H4 (cell line): ENCODE measurements around the gene SLC25A10. TPM values are rescaled to one million over a fixed set of nuclear protein-coding genes. Genes with fewer than 3 reads are reported as not detected.

Experiments
- DNase-seq: peaks from one replicate; pipeline ENCODE4 v3.0.0-alpha.2; 2015; ENCODE audit warnings: low spot score
- total RNA-seq: library from RNA; depleted of rRNA; stranded (reverse); fragments of >200 nt; shearing (Covaris generic); gene quantifications from 2 replicates; pipeline ENCODE4 v1.2.3, GENCODE V29; 2014

The SLC25A10 gene
- total RNA-seq, 1 experiment from 2014 or later = 51.6 TPM

GRCh38 chr17:81705518-81706231, 6.4 kb upstream of the SLC25A10 start:
- no peak for DNase-seq

GRCh38 chr17:81706232-81706611, 5.9 kb upstream of the SLC25A10 start:
- no peak for DNase-seq

DNA sequence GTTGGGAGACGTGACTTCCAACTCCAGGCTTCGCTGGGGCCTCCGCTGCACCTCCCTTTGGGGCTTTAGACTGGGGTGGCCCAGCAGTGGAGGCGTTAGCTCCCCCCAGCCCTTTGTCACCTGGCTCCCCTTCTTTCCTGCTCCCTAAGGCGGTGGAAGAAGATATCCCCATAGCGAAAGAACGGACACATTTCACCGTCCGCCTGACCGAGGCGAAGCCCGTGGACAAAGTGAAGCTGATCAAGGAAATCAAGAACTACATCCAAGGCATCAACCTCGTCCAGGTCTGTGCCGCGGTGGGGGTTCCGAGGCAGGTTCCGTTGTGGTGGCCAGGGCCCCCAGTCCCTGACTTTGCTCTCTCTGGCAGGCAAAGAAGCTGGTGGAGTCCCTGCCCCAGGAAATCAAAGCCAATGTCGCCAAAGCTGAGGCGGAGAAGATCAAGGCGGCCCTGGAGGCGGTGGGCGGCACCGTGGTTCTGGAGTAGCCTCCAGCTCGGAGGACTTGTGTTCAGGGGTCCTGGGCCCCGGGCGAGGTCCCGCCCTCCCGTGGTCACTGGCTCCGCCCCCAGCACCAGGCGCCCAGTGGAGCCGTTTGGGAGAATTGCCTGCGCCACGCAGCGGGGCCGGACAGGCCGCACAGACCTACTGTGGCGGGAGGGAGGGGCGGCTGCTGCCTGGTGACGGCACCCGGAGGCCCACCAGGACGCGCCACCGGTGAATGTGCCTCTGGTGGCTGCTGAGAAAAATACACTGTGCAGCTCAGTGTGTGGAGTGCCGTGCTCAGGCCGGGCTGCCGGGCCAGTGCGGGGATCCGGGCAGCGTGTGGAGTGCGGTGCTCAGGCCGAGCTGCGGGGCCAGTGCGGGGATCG, 5.1 kb upstream of the SLC25A10 start:
- DNase-seq = no peak

GRCh38 chr17:81707725-81708646, 4.1 kb upstream of the SLC25A10 start:
- no peak for DNase-seq

- DNase-seq = no peak
Measured at GRCh38 chr17:81708739-81709185, 3.3 kb upstream of the SLC25A10 start.

- no peak for DNase-seq
Measured at GRCh38 chr17:81710514-81711308, 1.4 kb upstream of the SLC25A10 start.

- no peak for DNase-seq
Measured at GRCh38 chr17:81712468-81713003, 452 bp downstream of the SLC25A10 start.

GRCh38 chr17:81713004-81713555, 996 bp downstream of the SLC25A10 start:
- DNase-seq = no peak

DNA sequence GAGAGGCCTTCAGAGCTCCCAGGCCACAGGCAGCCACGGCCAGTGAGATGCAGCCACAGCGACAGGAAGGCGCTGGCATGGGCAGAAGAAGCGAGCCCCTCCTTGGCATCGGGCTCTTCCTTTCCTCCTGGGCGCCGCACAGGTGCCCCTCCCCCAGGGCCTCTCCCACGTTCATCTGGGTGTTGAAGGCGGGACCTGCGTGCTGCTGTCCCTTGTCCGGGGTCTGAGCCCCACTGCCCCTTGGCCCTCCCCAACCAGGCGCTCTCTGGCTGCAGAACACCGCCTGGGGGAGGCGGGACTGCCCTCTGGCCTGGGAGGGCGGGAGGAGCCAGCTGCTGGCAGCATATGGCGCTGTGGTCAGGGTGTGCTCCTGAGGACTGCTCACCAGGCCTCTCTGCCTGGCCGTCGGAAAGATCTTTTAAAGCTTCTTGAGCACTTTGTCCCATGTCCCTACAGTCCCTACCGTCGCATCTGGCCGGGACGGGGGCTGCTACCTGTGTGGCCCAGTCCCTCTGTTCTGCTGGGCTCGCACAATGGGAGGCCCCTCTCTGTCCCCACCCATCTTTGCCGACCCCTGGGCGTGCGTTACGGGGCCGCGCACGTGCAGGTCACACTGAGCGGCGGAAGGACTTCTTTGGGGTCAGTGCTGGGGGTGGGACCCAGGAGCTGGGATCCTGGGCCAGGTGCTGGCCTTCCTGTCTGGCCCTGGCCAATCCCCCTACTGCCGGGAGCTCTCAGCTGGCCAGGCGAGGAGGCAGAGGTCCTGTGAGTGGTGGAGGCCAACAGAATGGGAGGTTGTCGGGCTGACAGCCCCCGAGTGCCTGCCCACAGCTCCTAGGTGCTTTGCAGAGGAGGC, 1.7 kb downstream of the SLC25A10 start:
- DNase-seq = no peak

DNA sequence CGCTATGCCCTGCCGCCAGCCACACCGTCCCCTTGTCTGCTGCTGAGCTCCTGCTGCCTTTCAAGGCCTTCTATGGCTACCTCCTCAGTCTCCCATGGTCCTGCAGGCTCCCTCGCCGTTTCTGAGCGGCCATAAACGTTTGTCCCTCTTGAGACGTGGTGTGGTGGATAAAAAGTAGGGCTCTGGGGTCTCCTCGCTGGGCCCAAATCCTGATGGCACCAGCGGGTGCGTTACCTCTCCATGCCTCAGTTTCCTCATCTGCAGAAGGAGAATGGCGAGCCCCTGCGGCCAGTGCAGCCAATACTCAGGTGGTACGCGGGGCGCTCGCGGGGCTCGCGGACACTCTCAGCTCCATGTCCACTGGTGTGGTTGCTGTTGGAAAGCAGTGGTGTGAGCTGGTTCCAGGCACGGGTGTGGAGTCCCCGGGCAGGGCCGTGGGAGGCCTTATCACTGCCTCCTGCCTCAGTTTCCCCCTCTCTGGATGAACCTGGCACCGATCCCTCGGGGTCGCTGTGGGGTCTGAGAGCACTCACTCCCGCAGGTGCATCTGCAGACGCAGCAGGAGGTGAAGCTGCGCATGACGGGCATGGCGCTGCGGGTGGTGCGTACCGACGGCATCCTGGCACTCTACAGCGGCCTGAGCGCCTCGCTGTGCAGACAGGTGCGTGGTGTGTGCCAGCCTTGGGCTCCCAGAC, 2.5 kb downstream of the SLC25A10 start:
- DNase-seq = no peak

DNA sequence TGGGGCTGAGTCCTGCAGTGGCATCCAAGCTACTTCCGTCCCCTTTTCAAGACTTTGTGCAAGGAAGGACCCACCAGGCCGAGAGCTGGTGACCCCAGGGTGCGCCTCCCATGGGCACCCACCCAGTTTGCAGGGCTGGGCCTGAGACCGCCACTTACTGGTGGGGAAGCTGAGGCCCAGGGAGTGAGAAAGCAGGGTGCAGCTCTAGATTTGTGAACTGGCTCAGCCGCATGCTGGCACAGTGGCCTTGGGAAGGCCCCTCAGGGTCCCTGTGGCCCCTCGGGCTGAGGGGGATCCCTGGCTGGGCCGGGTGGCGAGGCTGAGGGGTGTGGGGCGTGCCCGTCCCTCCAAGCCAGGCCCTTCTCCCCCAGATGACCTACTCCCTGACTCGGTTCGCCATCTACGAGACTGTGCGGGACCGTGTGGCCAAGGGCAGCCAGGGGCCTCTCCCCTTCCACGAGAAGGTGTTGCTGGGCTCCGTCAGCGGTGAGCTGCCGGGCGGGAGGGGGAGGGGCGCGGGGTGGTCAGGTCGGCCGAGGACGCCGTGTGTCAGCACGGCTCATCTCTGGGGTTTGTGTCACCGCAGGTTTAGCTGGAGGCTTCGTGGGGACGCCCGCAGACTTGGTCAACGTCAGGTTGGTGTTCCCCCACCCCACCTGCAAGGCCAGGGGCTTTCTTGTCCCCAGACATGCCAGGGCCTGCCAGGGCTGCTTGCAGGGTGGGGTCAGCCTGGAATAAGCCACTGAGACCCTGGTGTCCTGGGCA, 3.2 kb downstream of the SLC25A10 start:
- DNase-seq = no peak

DNA sequence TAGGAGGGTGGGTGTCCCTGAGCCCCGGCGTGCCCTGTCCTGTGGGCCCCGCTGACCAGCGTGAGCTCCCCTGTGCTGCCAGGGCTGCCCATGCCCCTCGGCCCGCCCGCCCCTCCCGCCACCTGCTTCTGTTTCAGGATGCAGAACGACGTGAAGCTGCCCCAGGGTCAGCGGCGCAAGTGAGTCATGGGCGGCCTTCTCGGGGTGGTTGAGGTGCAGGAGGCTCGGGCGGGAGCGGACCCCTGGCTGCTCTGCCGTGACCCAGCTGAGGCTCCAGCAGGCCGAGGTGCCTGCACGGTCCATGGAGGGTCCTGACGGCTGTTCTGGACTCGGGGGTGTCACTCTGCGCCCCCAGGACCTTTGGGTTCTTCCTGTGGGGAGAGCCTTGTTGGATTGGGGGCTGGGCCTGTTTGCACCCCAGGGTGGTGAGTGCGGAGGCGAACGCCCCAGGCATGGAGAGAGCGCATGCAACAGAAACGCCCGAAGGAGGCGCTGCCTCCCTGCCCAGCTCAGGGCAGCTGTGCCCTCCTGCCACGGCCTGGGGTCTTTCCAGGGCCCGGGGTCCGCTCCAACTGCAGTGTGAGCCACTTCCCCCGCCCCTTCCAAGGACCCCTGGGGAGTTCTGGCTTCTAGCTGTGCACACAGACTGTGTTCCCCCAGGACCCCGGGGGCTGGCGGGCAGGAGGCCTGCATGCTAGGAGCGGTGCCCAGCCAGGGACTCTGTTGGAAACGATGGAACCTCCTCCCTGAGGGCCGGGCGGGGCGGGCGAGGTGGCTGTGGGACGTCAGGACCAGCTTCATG, 4.0 kb downstream of the SLC25A10 start:
- DNase-seq = no peak

DNA sequence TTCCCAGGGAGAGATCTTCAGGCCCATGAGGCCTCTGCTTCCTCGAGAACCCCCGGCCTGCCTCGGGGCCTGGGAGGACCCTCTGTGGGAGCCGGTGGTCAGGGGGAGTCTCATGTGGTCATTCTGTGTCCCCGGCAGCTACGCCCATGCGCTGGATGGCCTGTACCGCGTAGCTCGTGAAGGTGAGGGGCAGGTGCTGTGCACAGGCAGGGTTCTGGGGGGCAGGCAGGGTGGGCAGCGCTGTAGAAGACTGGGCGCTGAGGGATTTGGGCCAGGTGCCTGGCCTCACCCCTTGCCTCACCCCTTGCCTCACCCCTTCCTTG, 4.6 kb downstream of the SLC25A10 start:
- DNase-seq = no peak

DNA sequence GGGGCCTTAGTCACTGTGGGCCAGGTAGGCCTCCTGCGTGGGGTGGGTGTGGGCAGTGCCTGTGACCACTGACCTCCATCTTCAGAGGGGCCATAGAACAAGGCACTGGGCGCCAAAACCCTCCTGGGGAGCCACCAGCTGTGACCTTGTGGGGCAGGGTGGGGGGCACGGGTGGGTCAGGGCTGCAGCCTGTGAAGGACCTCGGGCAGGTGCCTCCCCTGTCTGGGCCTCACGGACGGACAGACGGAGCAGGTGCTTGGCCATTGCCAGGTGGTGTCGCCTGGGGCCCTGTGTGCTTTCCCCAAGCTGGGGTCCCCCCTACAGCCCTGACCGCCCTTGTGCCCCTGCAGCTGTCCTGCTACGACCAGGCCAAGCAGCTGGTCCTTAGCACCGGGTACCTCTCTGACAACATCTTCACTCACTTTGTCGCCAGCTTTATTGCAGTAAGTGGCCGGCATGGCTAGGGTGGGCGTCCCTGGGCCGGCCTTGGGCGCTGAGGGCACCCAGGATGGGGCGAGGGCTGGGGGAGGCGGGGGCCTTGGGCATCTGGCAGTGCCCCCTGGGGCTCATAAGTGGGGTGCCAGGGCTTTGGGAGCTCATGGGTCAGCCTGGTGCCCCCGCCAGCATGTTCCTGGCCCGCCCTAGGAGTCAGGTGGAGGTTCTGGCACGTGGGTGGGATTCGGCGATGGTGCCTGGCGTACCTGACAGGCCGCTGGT, 5.1 kb downstream of the SLC25A10 start:
- no peak for DNase-seq

GRCh38 chr17:81717766-81718089, 5.6 kb downstream of the SLC25A10 start:
- no peak for DNase-seq

DNA sequence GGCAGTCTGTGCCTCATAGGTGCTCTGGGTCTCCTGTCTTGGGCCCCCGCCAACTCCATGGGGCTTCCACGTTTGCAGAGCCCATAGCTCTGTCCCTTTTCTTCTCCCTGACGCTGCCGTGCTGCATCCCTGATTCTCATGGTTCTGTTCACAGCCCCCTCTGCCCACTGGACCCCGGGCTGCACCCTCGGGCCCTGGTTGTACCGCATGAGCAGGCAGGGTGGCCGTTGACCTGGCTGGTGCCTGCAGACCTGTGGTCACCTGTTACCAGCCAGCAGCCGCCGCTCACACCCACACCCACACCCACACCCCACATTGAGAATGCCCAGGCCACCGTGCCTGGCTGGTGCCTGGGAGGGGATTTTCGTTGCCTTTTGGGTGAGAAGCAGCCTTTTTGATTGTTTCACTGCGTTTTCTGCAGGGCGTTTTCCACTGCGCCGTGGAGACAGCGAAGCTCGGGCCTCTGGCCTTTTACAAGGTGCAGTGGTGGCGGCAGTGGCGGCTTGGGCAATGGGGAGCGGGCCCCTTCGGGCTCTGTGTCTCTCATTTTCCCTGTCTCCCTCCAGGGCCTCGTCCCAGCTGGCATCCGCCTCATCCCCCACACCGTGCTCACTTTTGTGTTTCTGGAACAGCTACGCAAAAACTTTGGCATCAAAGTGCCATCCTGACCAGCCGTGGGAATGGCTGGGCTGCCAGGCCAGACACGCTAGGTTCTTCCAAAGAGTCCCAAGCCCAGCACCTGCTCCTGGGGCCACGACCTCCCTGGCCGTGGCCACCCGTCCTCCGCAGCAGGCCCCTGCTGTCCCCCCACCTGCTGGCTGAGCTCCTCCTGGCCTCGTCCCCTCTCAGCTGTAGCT, 7.6 kb downstream of the SLC25A10 start:
- no peak for DNase-seq
